ENCODE measurements around the gene HASPIN.

DNA sequence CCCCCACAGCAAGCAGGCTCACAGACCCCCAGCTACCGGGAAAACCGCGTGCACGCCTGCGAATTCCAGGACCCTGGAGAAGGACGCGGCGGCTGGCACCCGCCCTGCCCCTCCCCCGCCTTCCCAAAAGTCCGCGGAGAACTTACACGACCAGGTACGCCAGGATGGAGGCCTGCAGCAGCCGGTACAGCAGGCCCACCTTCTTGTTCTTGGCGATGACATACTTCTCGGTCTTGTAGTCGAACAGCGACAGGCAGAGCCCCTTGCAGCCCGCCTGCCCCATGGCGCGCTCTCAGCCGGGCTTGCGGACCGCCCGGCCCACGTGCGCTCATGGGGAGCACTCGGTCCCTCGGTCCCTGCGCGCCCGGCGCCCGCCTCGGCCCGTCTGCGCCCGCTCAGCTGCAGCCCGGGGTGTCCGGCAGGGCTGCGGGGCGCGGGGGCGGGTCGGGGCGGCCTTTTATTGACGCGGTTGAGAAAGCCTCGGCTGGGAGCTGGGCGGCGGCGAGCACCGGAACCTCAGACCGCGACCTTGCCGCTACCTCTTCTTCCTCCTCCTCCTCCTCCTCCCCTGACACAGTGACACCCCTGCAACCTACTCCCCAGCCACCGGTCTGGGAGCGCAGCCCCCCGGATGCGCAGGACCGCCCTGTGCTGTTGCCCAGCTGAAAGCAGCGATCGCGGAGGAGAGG lies 27.8 kb upstream of the HASPIN start, which contains the start of gene P2RX5:
- TF ChIP-seq USF2 (CRISPR knock-in tag; IDR thresholded peaks at IDR 0.05) (no peak), KDM1A (IDR thresholded peaks at IDR 0.05) (no peak), ESRRA (IDR thresholded peaks at IDR 0.05; ENCODE audit: borderline replicate concordance, low read depth) (no peak), TCFL5 (CRISPR knock-in tag; conservative IDR thresholded peaks at IDR 0.05) (no peak), SMARCE1 (IDR thresholded peaks at IDR 0.05) (no peak), RREB1 (CRISPR knock-in tag; IDR thresholded peaks at IDR 0.05) (no peak), CTCF (IDR thresholded peaks at IDR 0.05 in 2 of 3, conservative IDR thresholded peaks at IDR 0.05 in 1 of 3; ENCODE audit: insufficient read depth in 2 of 3, low read depth in 1 of 3, low read length in 3 of 3) (no peak), ZNF76 (CRISPR knock-in tag; IDR thresholded peaks at IDR 0.05; ENCODE audit: borderline replicate concordance) (no peak), NONO (IDR thresholded peaks at IDR 0.05; ENCODE audit: low read depth in 2 of 2, low read length in 1 of 2) (no peak)
